ENCODE data around the gene NIM1K.
"Not testable (repeated sequence)": the region's sequence is repeated elsewhere in the genome, so short reads cannot be mapped to it uniquely, and the experiment has no call there.

Gene NIM1K

GRCh38 chr5:43165323-43165722 is 26.7 kb upstream of the NIM1K start:
- Mint-ChIP-seq H3K4me1 (peaks cover 17% of the 10 kb centered on the region), H3K36me3 (peaks cover 40% of the 10 kb centered on the region), H3K9me3 (no peaks in the 10 kb centered on the region), H3K27ac (no peak overlapping the region), H3K4me3 (no peak overlapping the region), H3K27me3 (no peaks in the 10 kb centered on the region)
- ATAC-seq (ENCODE audit: low read depth) (no peak), DNase-seq (ENCODE audit: low spot score in 2 of 2) (no peak)

- no peaks in the 10 kb centered on the region for H3K27me3 Mint-ChIP-seq
- no peaks in the 10 kb centered on the region for H3K9me3 Mint-ChIP-seq
- no peak overlapping the region for H3K27ac Mint-ChIP-seq
- H3K4me1 Mint-ChIP-seq: peaks cover 17% of the 10 kb centered on the region
- no peak overlapping the region for H3K4me3 Mint-ChIP-seq
- H3K36me3 Mint-ChIP-seq: peaks cover 41% of the 10 kb centered on the region
- ATAC-seq (ENCODE audit: low read depth) (no peak), DNase-seq (ENCODE audit: low spot score in 2 of 2) (no peak)
Measured at GRCh38 chr5:43168175-43168574, 23.9 kb upstream of the NIM1K start.

- Mint-ChIP-seq H3K9me3 (no peaks in the 10 kb centered on the region), H3K27me3 (no peaks in the 10 kb centered on the region), H3K36me3 (peaks cover 34% of the 10 kb centered on the region), H3K4me1 (peaks cover 10% of the 10 kb centered on the region), H3K27ac (no peak overlapping the region), H3K4me3 (no peak overlapping the region)
- DNase-seq (ENCODE audit: low spot score in 2 of 2) (no peak), ATAC-seq (ENCODE audit: low read depth) (no peak)
Measured at GRCh38 chr5:43171451-43171850, 20.6 kb upstream of the NIM1K start.

GRCh38 chr5:43171926-43172325 is 20.1 kb upstream of the NIM1K start:
- no peak overlapping the region for H3K27ac Mint-ChIP-seq
- H3K27me3 Mint-ChIP-seq: no peaks in the 10 kb centered on the region
- no peak overlapping the region for H3K4me3 Mint-ChIP-seq
- H3K4me1 Mint-ChIP-seq: peaks cover 8% of the 10 kb centered on the region
- H3K9me3 Mint-ChIP-seq: no peaks in the 10 kb centered on the region
- no peak for ATAC-seq (ENCODE audit: low read depth)
- H3K36me3 Mint-ChIP-seq: peaks cover 35% of the 10 kb centered on the region
- no peak for DNase-seq (ENCODE audit: low spot score in 2 of 2)

DNA sequence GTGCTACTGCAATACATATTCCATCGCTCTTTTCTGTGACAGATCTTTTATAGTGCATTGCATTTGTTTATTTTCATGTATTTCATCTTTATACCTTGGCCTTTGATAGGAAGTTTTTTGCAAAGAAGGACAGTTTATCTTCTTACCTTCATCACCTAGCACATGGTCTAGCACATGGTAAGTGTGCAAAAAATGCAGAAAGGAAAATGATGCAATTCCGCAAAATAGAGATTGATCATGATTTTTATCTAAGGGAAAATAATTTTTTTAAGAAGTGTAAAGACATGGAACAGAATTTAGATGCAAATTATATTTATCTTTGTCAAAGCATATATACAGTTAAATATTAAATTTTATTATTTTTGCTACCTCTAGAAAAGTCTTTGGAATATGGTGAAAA is 19.2 kb upstream of the NIM1K start:
- H3K36me3 Mint-ChIP-seq: peaks cover 35% of the 10 kb centered on the region
- no peak overlapping the region for H3K4me3 Mint-ChIP-seq
- DNase-seq (ENCODE audit: low spot score in 2 of 2) (no peak), ATAC-seq (ENCODE audit: low read depth) (no peak)
- peaks cover 7% of the 10 kb centered on the region for H3K4me1 Mint-ChIP-seq
- H3K9me3 Mint-ChIP-seq: no peaks in the 10 kb centered on the region
- no peaks in the 10 kb centered on the region for H3K27me3 Mint-ChIP-seq
- H3K27ac Mint-ChIP-seq: no peak overlapping the region

- ATAC-seq (ENCODE audit: low read depth) (no peak), DNase-seq (ENCODE audit: low spot score in 2 of 2) (no peak)
- no peaks in the 10 kb centered on the region for H3K9me3 Mint-ChIP-seq
- no peak overlapping the region for H3K4me3 Mint-ChIP-seq
- peaks cover 28% of the 10 kb centered on the region for H3K36me3 Mint-ChIP-seq
- H3K27ac Mint-ChIP-seq: peak overlapping the region; percentile 36
- H3K27me3 Mint-ChIP-seq: no peaks in the 10 kb centered on the region
- peaks cover 4% of the 10 kb centered on the region for H3K4me1 Mint-ChIP-seq
Measured at GRCh38 chr5:43174586-43174985, 17.4 kb upstream of the NIM1K start.

- Mint-ChIP-seq H3K27me3 (no peaks in the 10 kb centered on the region), H3K9me3 (no peaks in the 10 kb centered on the region), H3K27ac (no peak overlapping the region), H3K4me3 (no peak overlapping the region), H3K36me3 (peaks cover 13% of the 10 kb centered on the region), H3K4me1 (no peaks in the 10 kb centered on the region)
- DNase-seq (ENCODE audit: low spot score in 2 of 2) (no peak), ATAC-seq (ENCODE audit: low read depth) (no peak)
Measured at GRCh38 chr5:43179836-43180235, 12.2 kb upstream of the NIM1K start.

GRCh38 chr5:43182421-43182820 is 9.6 kb upstream of the NIM1K start:
- H3K4me1 Mint-ChIP-seq: no peaks in the 10 kb centered on the region
- peaks cover 1% of the 10 kb centered on the region for H3K9me3 Mint-ChIP-seq
- H3K27ac Mint-ChIP-seq: no peak overlapping the region
- no peak for ATAC-seq (ENCODE audit: low read depth)
- H3K27me3 Mint-ChIP-seq: no peaks in the 10 kb centered on the region
- DNase-seq (ENCODE audit: low spot score in 2 of 2): no peak
- peaks cover 9% of the 10 kb centered on the region for H3K36me3 Mint-ChIP-seq
- no peak overlapping the region for H3K4me3 Mint-ChIP-seq

GRCh38 chr5:43183101-43183500 is 8.9 kb upstream of the NIM1K start:
- not testable (repeated sequence) for ATAC-seq (ENCODE audit: low read depth); DNase-seq (ENCODE audit: low spot score in 2 of 2); H3K9me3 Mint-ChIP-seq; H3K27ac Mint-ChIP-seq; H3K4me3 Mint-ChIP-seq; H3K27me3 Mint-ChIP-seq; H3K4me1 Mint-ChIP-seq
- H3K36me3 Mint-ChIP-seq: peaks cover 14% of the 10 kb centered on the region

- no peak for ATAC-seq (ENCODE audit: low read depth)
- Mint-ChIP-seq H3K9me3 (peaks cover 1% of the 10 kb centered on the region), H3K4me3 (peak overlapping the region; percentile 83), H3K27me3 (peaks cover 6% of the 10 kb centered on the region), H3K36me3 (peaks cover 9% of the 10 kb centered on the region), H3K27ac (peak overlapping the region; percentile 41), H3K4me1 (peaks cover 21% of the 10 kb centered on the region)
- DNase-seq (ENCODE audit: low spot score in 2 of 2): no peak
Measured at GRCh38 chr5:43190755-43191603, 1.0 kb upstream of the NIM1K start.

DNA sequence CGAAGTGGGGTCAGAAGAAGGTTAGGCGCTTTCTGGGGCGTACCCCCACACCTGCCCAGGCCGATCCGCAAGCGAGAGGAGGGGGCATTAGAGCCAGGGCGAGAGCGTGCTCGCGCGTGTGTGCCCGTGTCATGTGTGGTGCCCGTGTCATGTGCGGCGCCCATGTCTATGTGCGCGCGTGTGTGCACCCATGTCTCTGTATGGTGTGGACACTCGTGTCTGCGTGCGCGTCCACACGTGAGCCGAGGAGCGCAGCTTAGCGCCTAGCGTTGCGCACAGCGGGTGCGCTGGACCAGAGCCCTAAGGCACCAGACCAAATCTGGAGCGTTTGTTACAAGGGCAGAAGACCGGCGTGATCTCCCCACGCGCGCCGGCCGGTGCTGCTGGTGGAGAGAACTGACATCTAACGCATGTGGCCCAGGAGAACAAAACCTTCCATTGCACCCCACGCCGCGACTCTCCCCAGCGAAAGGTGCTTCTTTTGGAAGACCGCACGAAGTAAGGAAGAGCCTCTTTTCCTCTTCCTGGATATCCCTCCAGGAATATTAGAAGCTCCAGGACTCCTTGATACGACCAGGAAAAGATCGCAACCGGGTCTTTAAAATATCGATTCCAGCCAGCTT is 644 bp downstream of the NIM1K start:
- peak overlapping the region; percentile 58 for H3K27ac Mint-ChIP-seq
- peaks cover 21% of the 10 kb centered on the region for H3K4me1 Mint-ChIP-seq
- H3K4me3 Mint-ChIP-seq: peak overlapping the region; percentile 83
- H3K9me3 Mint-ChIP-seq: no peaks in the 10 kb centered on the region
- peaks cover 6% of the 10 kb centered on the region for H3K27me3 Mint-ChIP-seq
- peaks cover 6% of the 10 kb centered on the region for H3K36me3 Mint-ChIP-seq
- peak; percentile 49 for ATAC-seq (ENCODE audit: low read depth)
- DNase-seq (ENCODE audit: low spot score in 2 of 2): peak; percentile 1 to 20

- H3K4me1 Mint-ChIP-seq: peaks cover 21% of the 10 kb centered on the region
- H3K36me3 Mint-ChIP-seq: no peaks in the 10 kb centered on the region
- ATAC-seq (ENCODE audit: low read depth) (peak; percentile 64), DNase-seq (ENCODE audit: low spot score in 2 of 2) (peak in 1 of 2 donors; percentile 7)
- no peaks in the 10 kb centered on the region for H3K9me3 Mint-ChIP-seq
- H3K4me3 Mint-ChIP-seq: peak overlapping the region; percentile 83
- peak overlapping the region; percentile 58 for H3K27ac Mint-ChIP-seq
- peaks cover 6% of the 10 kb centered on the region for H3K27me3 Mint-ChIP-seq
Measured at GRCh38 chr5:43193181-43193893, 1.3 kb downstream of the NIM1K start.

GRCh38 chr5:43193894-43194265 is 1.9 kb downstream of the NIM1K start:
- Mint-ChIP-seq H3K36me3 (no peaks in the 10 kb centered on the region), H3K4me3 (no peak overlapping the region), H3K27ac (peak overlapping the region; percentile 58), H3K9me3 (no peaks in the 10 kb centered on the region), H3K4me1 (peaks cover 21% of the 10 kb centered on the region), H3K27me3 (peaks cover 6% of the 10 kb centered on the region)
- no peak for ATAC-seq (ENCODE audit: low read depth)
- no peak for DNase-seq (ENCODE audit: low spot score in 2 of 2)

DNA sequence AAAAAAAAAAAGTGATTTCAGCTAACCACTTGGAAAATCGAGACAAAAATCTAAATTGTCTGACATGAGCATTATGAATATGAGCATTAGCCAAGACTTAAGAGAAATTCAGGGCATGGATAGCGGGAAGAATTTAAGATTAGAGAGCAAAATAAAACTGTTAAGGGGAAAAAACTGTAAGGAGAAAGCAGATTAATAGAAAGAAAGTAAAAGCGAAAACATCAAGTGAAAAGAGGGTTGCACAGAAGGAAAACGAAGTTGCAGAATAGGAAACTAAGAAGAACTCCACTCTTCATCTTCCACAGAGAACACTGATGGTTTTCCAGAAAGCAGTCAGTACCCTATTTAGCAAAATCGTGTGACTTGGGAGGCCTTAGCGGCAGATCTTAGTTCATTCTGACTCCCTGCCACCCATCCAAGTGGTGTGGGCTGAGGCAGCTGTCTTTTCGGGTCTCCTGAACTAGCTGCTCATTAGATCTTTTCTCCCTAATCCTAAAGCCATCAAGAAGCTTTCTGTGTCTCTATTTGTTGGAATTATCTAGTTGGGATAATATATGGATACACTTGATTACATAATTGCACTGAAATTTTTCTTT is 3.7 kb downstream of the NIM1K start:
- H3K4me3 Mint-ChIP-seq: no peak overlapping the region
- H3K36me3 Mint-ChIP-seq: peaks cover 3% of the 10 kb centered on the region

More for the DNA sequence above, 3.7 kb downstream of the NIM1K start:
- H3K27ac Mint-ChIP-seq: no peak overlapping the region
- H3K9me3 Mint-ChIP-seq: peaks cover 2% of the 10 kb centered on the region
- ATAC-seq (ENCODE audit: low read depth) (no peak), DNase-seq (ENCODE audit: low spot score in 2 of 2) (no peak)
- peaks cover 20% of the 10 kb centered on the region for H3K4me1 Mint-ChIP-seq
- peaks cover 11% of the 10 kb centered on the region for H3K27me3 Mint-ChIP-seq
